Endothelial cell (in vitro differentiated cells): ENCODE measurements around the gene MATK. TPM values are rescaled to one million over a fixed set of nuclear protein-coding genes. Genes with fewer than 3 reads are reported as not detected.
A peak's percentile ranks its signal among the peaks of the same experiment; 100 is the strongest.

Experiments
- DNase-seq: peaks from one replicate; pipeline ENCODE4 v3.0.0; 2021; ENCODE audit warnings: low spot score
- H3K27ac Mint-ChIP-seq: one replicate; pipeline ENCODE4 v1.8.0; 2021; ENCODE audit warnings: mixed read lengths, inconsistent platforms; ENCODE audit not compliant: unreplicated experiment
- H3K27me3 Mint-ChIP-seq: one replicate; pipeline ENCODE4 v1.8.0; 2021; ENCODE audit warnings: mild to moderate bottlenecking, moderate library complexity, mixed read lengths, inconsistent platforms; ENCODE audit not compliant: unreplicated experiment
- H3K36me3 Mint-ChIP-seq: one replicate; pipeline ENCODE4 v1.8.0; 2021; ENCODE audit warnings: mild to moderate bottlenecking, low read depth, mixed read lengths, inconsistent platforms; ENCODE audit not compliant: unreplicated experiment
- H3K4me1 Mint-ChIP-seq: one replicate; pipeline ENCODE4 v1.8.0; 2021; ENCODE audit warnings: mild to moderate bottlenecking, mixed read lengths, inconsistent platforms; ENCODE audit not compliant: unreplicated experiment
- H3K4me3 Mint-ChIP-seq: one replicate; pipeline ENCODE4 v1.8.0; 2021; ENCODE audit warnings: mild to moderate bottlenecking, mixed read lengths, inconsistent platforms; ENCODE audit not compliant: unreplicated experiment
- H3K9me3 Mint-ChIP-seq: one replicate; pipeline ENCODE4 v1.8.0; 2021; ENCODE audit warnings: mixed read lengths, inconsistent platforms; ENCODE audit not compliant: unreplicated experiment
- CTCF ChIP-seq: fragments of 200-600 bp; sonication (generic); IDR thresholded peaks from one replicate; pipeline ENCODE4 v1.5.0; 2021; ENCODE audit warnings: antibody characterized with exemption; ENCODE audit not compliant: unreplicated experiment
- total RNA-seq: library from RNA; stranded (reverse); fragmentation: NEBNext Ultra II Directional; extraction: Animal tissue kit (Norgen Biotek cat#: 25700); gene quantifications from one replicate; pipeline ENCODE4 v1.2.1, GENCODE V29; 2021; ENCODE audit not compliant: unreplicated experiment

Gene MATK
- total RNA-seq, 1 donor from 2014 or later: 10.9 TPM

GRCh38 chr19:3814648-3815047, 28.5 kb upstream of the MATK start:
- no peak for DNase-seq
- TF ChIP-seq CTCF: no peak
- no peak overlapping the region for H3K4me3 Mint-ChIP-seq
- H3K36me3 Mint-ChIP-seq: no peaks in the 10 kb centered on the region
- peaks cover 6% of the 10 kb centered on the region for H3K27me3 Mint-ChIP-seq
- peaks cover 11% of the 10 kb centered on the region for H3K4me1 Mint-ChIP-seq
- no peaks in the 10 kb centered on the region for H3K9me3 Mint-ChIP-seq
- H3K27ac Mint-ChIP-seq: peak overlapping the region; percentile 67

- Mint-ChIP-seq H3K27me3 (peaks cover 6% of the 10 kb centered on the region), H3K4me3 (no peak overlapping the region), H3K27ac (peak overlapping the region; percentile 42), H3K9me3 (no peaks in the 10 kb centered on the region), H3K36me3 (no peaks in the 10 kb centered on the region), H3K4me1 (peaks cover 11% of the 10 kb centered on the region)
- TF ChIP-seq CTCF: no peak
- no peak for DNase-seq
Measured at GRCh38 chr19:3813473-3814392, 27.6 kb upstream of the MATK start.

- Mint-ChIP-seq H3K36me3 (peaks cover 3% of the 10 kb centered on the region), H3K4me1 (peaks cover 11% of the 10 kb centered on the region), H3K27ac (no peak overlapping the region), H3K9me3 (no peaks in the 10 kb centered on the region), H3K27me3 (peaks cover 5% of the 10 kb centered on the region), H3K4me3 (no peak overlapping the region)
- no peak for TF ChIP-seq CTCF
- DNase-seq: no peak
Measured at GRCh38 chr19:3810708-3811355, 24.7 kb upstream of the MATK start.

- no peak for TF ChIP-seq CTCF
- H3K9me3 Mint-ChIP-seq: no peaks in the 10 kb centered on the region
- DNase-seq: no peak
Measured at GRCh38 chr19:3809881-3810707, 23.9 kb upstream of the MATK start.

More at GRCh38 chr19:3809881-3810707, 23.9 kb upstream of the MATK start:
- H3K4me3 Mint-ChIP-seq: no peak overlapping the region
- H3K36me3 Mint-ChIP-seq: peaks cover 3% of the 10 kb centered on the region
- H3K27ac Mint-ChIP-seq: no peak overlapping the region
- H3K4me1 Mint-ChIP-seq: peaks cover 11% of the 10 kb centered on the region
- H3K27me3 Mint-ChIP-seq: peaks cover 7% of the 10 kb centered on the region
